ENCODE results near the gene SLC6A19.

- no peak for TF ChIP-seq EP300 (IDR thresholded peaks at IDR 0.05)
- TF ChIP-seq CTCF (IDR thresholded peaks at IDR 0.05) = no peak
- no peak for TF ChIP-seq POLR2A (IDR thresholded peaks at IDR 0.05)
These were observed 63.6 kb downstream of the SLC6A19 start for GRCh38 chr5:1265026-1265425.

All from tibial nerve (tissue), 4 donors.